SU-DHL-6 (cell line): ENCODE results near the gene SNRNP35.

Experiments
- EZH2phosphoT487 ChIP-seq: fragments of 200-600 bp; sonication (generic), shearing (Covaris generic); conservative IDR thresholded peaks from 2 replicates; pipeline ENCODE4 v1.6.1; 2018; ENCODE audit warnings: mild to moderate bottlenecking, antibody characterized with exemption, low read length, moderate library complexity, mixed read lengths
- TF ChIP-seq, protein P1 (sequence below): fragments of 200-600 bp; sonication (generic); IDR thresholded peaks from one replicate; pipeline ENCODE4 v1.5.1; 2017; ENCODE audit warnings: antibody characterized with exemption, mild to moderate bottlenecking, low read length, moderate library complexity; ENCODE audit not compliant: insufficient read depth, poor library complexity, severe bottlenecking

- TF ChIP-seq, protein P1, sequence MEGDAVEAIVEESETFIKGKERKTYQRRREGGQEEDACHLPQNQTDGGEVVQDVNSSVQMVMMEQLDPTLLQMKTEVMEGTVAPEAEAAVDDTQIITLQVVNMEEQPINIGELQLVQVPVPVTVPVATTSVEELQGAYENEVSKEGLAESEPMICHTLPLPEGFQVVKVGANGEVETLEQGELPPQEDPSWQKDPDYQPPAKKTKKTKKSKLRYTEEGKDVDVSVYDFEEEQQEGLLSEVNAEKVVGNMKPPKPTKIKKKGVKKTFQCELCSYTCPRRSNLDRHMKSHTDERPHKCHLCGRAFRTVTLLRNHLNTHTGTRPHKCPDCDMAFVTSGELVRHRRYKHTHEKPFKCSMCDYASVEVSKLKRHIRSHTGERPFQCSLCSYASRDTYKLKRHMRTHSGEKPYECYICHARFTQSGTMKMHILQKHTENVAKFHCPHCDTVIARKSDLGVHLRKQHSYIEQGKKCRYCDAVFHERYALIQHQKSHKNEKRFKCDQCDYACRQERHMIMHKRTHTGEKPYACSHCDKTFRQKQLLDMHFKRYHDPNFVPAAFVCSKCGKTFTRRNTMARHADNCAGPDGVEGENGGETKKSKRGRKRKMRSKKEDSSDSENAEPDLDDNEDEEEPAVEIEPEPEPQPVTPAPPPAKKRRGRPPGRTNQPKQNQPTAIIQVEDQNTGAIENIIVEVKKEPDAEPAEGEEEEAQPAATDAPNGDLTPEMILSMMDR = no peak
- no peak for TF ChIP-seq EZH2phosphoT487
Observed at GRCh38 chr12:123428591-123428990, 29.3 kb upstream of the SNRNP35 start.
